Endodermal cell (in vitro differentiated cells): ENCODE data around the gene HOXA5. TPM values are rescaled to one million over a fixed set of nuclear protein-coding genes. Genes with fewer than 3 reads are reported as not detected.

ENCODE experiments used
- DNase-seq: peaks from one replicate; pipeline ENCODE4 v3.0.0-alpha.2; 2017
- H3K27ac ChIP-seq: 2 replicates; pipeline ENCODE4 v1.5.1; 2013; ENCODE audit warnings: mild to moderate bottlenecking, low read depth, low read length, moderate library complexity
- H3K27me3 ChIP-seq: 2 replicates; pipeline ENCODE4 v1.6.1; 2013; ENCODE audit warnings: mild to moderate bottlenecking, low read length, moderate library complexity; ENCODE audit not compliant: insufficient read depth, control insufficient read depth, poor library complexity, severe bottlenecking
- H3K36me3 ChIP-seq: 2 replicates; pipeline ENCODE4 v1.7.0; 2013; ENCODE audit warnings: mild to moderate bottlenecking, low read length, moderate library complexity; ENCODE audit not compliant: control insufficient read depth, insufficient read depth
- H3K4me1 ChIP-seq: one replicate; pipeline ENCODE4 v1.7.0; 2013; ENCODE audit warnings: low read length; ENCODE audit not compliant: control insufficient read depth, insufficient read depth
- H3K4me3 ChIP-seq: 2 replicates; pipeline ENCODE4 v1.5.1; 2013; ENCODE audit warnings: mild to moderate bottlenecking, low read length, moderate library complexity
- H3K9ac ChIP-seq: 2 replicates; pipeline ENCODE4 v1.6.1; 2013; ENCODE audit warnings: mild to moderate bottlenecking, low read length, moderate library complexity; ENCODE audit not compliant: poor library complexity, severe bottlenecking; ENCODE audit errors: extremely low read depth
- H3K9me3 ChIP-seq: 2 replicates; pipeline ENCODE4 v1.6.1; 2013; ENCODE audit warnings: mild to moderate bottlenecking, low read length, moderate library complexity; ENCODE audit not compliant: control insufficient read depth
- H3K27ac Mint-ChIP-seq: 2 replicates; pipeline ENCODE4 v1.8.0; 2020; ENCODE audit warnings: mixed read lengths
- H3K27me3 Mint-ChIP-seq: 2 replicates; pipeline ENCODE4 v1.8.0; 2021; ENCODE audit warnings: mild to moderate bottlenecking, mixed read lengths; ENCODE audit not compliant: insufficient read depth
- H3K36me3 Mint-ChIP-seq: 2 replicates; pipeline ENCODE4 v1.8.0; 2020; ENCODE audit warnings: low read depth, mixed read lengths
- H3K4me1 Mint-ChIP-seq: 2 replicates; pipeline ENCODE4 v1.8.0; 2020; ENCODE audit warnings: mixed read lengths
- H3K4me3 Mint-ChIP-seq: 2 replicates; pipeline ENCODE4 v1.8.0; 2020; ENCODE audit warnings: mild to moderate bottlenecking, moderate library complexity, mixed read lengths
- H3K9me3 Mint-ChIP-seq: 2 replicates; pipeline ENCODE4 v1.8.0; 2020; ENCODE audit warnings: mild to moderate bottlenecking, mixed read lengths
- CTCF ChIP-seq: fragments of 200-600 bp; sonication (generic); conservative IDR thresholded peaks from 2 replicates; pipeline ENCODE4 v1.5.0; 2021; ENCODE audit warnings: antibody characterized with exemption, mild to moderate bottlenecking
- WGBS, 2 experiments: methylation state at CpG; one replicate each; pipeline versions ENCODE4 v1.1.5 to v1.1.7; 2013; ENCODE audit warnings: missing lambda C conversion rate in 2 of 2, mixed read lengths in 1 of 2; ENCODE audit not compliant: insufficient coverage in 1 of 2, insufficient read length in 1 of 2; 5-methylcytosine and 5-hydroxymethylcytosine counted together
- total RNA-seq, 2 donors: library from RNA; stranded (reverse); fragmentation: NEBNext Ultra II Directional in 1 of 2; extraction: Animal tissue kit (Norgen Biotek cat#: 25700) in 1 of 2; gene quantifications; 2 replicates in 1 of 2; 3 replicates in 1 of 2; pipeline ENCODE4 v1.2.1, GENCODE V29; 2021

Gene HOXA5
- total RNA-seq, 2 donors from 2014 or later, result not detected

- no peak for DNase-seq
- Histone ChIP-seq H3K36me3 (no peaks in the 10 kb centered on the region), H3K27ac (no peak overlapping the region), H3K4me3 (no peak overlapping the region), H3K9me3 (peaks cover 29% of the 10 kb centered on the region), H3K9ac (no peak overlapping the region), H3K4me1 (no peaks in the 10 kb centered on the region), H3K27me3 (peaks cover 100% of the 10 kb centered on the region)
- no peak overlapping the region for H3K27ac Mint-ChIP-seq
- no peak overlapping the region for H3K4me3 Mint-ChIP-seq
- H3K27me3 Mint-ChIP-seq, result peaks cover 100% of the 10 kb centered on the region
- no peak for TF ChIP-seq CTCF
- WGBS, 2 experiments, result 40% methylated on average over 3 of the region's 3 CpGs; no CpG with 5 or more reads in 1 of the 2 experiments
- peaks cover 39% of the 10 kb centered on the region for H3K9me3 Mint-ChIP-seq
- H3K36me3 Mint-ChIP-seq, result no peaks in the 10 kb centered on the region
- H3K4me1 Mint-ChIP-seq, result no peaks in the 10 kb centered on the region
These were observed 10.0 kb upstream of the HOXA5 start for GRCh38 chr7:27153526-27153925.

- H3K27me3 Mint-ChIP-seq, result peaks cover 100% of the 10 kb centered on the region
- Histone ChIP-seq H3K27me3 (peaks cover 100% of the 10 kb centered on the region), H3K36me3 (no peaks in the 10 kb centered on the region), H3K9me3 (peaks cover 28% of the 10 kb centered on the region), H3K27ac (no peak overlapping the region), H3K4me1 (no peaks in the 10 kb centered on the region), H3K9ac (no peak overlapping the region), H3K4me3 (no peak overlapping the region)
- WGBS, 2 experiments, result 19 to 24% methylated on average over 6 to 22 of the region's 22 CpGs
- H3K9me3 Mint-ChIP-seq, result peaks cover 35% of the 10 kb centered on the region
- H3K4me1 Mint-ChIP-seq, result no peaks in the 10 kb centered on the region
- no peaks in the 10 kb centered on the region for H3K36me3 Mint-ChIP-seq
- peak; percentile 48 for DNase-seq
- TF ChIP-seq CTCF, result no peak
- H3K27ac Mint-ChIP-seq, result no peak overlapping the region
- no peak overlapping the region for H3K4me3 Mint-ChIP-seq
These were observed 9.4 kb upstream of the HOXA5 start for GRCh38 chr7:27152816-27153442.

- no peaks in the 10 kb centered on the region for H3K36me3 ChIP-seq
- no peak within 1 kb of the TSS for H3K27ac ChIP-seq
- Mint-ChIP-seq H3K36me3 (no peaks in the 10 kb centered on the region), H3K27me3 (peaks cover 100% of the 10 kb centered on the region), H3K4me3 (no peak within 1 kb of the TSS), H3K4me1 (no peaks in the 10 kb centered on the region), H3K9me3 (peaks cover 29% of the 10 kb centered on the region), H3K27ac (no peak within 1 kb of the TSS)
- H3K4me1 ChIP-seq, result no peaks in the 10 kb centered on the region
- DNase-seq, result peak; percentile 61
- H3K4me3 ChIP-seq, result no peak within 1 kb of the TSS
- H3K9ac ChIP-seq, result no peak within 1 kb of the TSS
- TF ChIP-seq CTCF, result no peak
- peaks cover 100% of the 10 kb centered on the region for H3K27me3 ChIP-seq
- peaks cover 24% of the 10 kb centered on the region for H3K9me3 ChIP-seq
- 10 to 13% methylated on average over 42 to 49 of the region's 53 CpGs for WGBS, 2 experiments
These were observed 8.7 kb upstream of the HOXA5 start, which contains the start of gene HOXA3 for GRCh38 chr7:27151931-27152815. TSS of gene HOXA3 (minus strand) at chr7:27152583. CDS start at chr7:27110640, 41,943 bp downstream.
